Caki2 (cell line): ENCODE results near the gene CHCHD10. TPM values are rescaled to one million over a fixed set of nuclear protein-coding genes. Genes with fewer than 3 reads are reported as not detected.

Source experiments
- DNase-seq: peaks from one replicate; pipeline ENCODE4 v3.0.0-alpha.2; 2015; ENCODE audit warnings: low read depth
- in situ Hi-C: cut with HindIII; loops from 2 replicates; pipeline ENCODE4 v1.10.0; 2016; ENCODE audit warnings: low sequenced_read_pairs, low pct_unique_long_range_greater_than_20kb, mixed read lengths
- total RNA-seq: library from RNA; depleted of rRNA; stranded (reverse); fragments of >200 nt; shearing (Covaris generic); gene quantifications from 2 replicates; pipeline ENCODE4 v1.2.3, GENCODE V29; 2014; ENCODE audit warnings: low replicate concordance; rRNA removed

The CHCHD10 gene
- total RNA-seq: 3.1 and 16.0 TPM in 2 replicates

DNA sequence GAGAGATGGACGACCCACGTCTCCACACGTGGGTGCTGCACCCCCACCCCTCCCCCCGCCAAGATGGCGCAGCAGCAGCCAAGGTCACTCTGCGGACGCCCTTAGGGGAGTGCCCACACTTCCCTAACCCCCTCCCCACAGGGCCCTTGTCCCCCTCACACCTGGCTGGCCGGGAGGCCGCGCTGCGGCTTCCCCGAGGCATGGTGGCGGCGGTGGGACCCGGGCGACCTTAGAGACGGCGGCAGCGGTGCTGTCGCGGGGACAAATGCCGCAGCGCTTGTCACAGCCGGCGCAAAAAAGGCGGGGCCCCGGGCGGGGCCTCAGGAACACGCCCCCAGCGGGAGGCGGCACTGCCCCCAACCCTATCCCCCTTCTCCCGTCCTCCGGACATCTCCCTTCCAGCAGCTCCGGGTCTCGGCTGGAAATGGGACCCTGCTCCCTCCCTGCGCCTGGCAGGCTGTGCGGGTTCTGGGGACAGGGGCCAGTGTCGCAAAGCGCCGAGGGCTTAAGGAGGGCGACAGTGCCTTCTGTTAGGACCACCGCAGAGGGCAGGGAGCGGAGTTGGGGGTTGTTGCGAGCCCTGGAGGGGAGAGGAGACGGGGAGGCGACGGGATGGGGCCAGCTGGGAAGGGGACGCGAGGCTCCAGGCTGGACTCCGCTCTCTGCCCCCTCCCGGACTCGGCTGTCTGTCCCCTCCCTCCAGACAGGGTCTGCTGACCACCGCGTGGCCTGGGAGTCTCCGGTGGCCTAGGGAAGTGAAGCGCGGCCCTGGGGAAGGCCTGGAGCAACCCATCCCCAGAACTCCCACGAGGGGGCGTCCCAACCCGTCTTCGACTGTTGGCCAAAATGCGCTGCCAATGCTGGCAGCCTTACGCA is at the start of gene CHCHD10:
TSS of gene CHCHD10 (minus strand) at position 300 of the 876 bp plus-strand sequence. CDS start at position 202, 98 bp downstream.
- in situ Hi-C loops: no loop called here
- peak; percentile 67 for DNase-seq

DNA sequence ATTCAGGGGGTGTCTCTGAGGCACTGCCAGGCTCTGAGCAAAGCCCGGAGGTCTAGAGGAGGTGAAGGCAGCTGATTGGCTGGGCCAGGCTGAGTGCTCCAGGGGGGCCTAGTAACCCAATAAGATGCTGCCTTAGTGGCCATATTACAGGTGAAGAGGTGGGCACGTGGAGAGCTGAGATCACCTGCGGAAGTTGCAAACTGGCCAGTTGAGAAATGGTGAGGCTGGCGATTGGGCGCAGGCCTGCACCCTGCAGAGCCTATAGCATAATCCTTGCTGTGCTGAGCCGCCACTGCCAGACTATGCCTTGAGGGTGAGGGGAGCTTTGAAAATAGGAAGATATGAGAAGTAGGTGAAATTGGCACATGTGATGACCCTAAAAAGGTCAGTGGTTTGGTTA is 49.4 kb upstream of the CHCHD10 start:
- no peak for DNase-seq
- in situ Hi-C loops: no loop called here

DNA sequence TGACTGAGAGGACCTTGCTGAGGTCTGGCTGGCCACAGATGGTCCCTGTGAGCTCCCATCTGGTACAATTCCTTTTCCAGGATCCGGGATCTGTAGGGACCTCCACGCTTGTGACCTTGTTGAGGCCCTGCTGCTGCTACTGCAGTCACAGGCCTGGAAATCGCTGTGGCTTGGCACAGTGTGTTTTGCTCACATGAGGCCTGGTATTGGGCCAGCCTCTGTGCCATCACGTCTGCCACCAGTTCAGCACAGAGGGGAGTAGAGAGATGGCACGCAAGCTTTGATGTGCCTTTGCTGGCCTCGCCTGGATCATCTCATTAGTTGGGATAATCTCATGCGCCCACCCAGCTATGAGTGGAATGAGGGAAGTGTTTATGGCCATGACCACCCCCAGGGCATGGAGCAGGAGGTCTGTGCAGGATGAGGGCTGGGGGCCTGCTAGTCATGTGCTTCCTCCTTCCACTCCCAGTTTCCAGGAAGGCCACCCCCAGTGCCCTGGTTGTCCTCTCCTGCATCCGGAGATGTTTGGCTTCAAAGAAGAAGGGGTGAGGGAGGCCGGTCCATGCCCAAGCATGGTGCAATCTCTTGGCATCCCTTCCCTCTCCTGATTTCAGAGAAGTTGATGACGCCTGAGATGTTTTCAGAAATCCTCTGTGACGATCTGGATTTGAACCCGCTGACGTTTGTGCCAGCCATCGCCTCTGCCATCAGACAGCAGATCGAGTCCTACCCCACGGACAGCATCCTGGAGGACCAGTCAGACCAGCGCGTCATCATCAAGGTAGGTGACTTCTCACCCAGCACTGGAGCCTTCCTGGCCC is 48.6 kb upstream of the CHCHD10 start:
- no peak for DNase-seq
- in situ Hi-C loops: no loop called here

DNA sequence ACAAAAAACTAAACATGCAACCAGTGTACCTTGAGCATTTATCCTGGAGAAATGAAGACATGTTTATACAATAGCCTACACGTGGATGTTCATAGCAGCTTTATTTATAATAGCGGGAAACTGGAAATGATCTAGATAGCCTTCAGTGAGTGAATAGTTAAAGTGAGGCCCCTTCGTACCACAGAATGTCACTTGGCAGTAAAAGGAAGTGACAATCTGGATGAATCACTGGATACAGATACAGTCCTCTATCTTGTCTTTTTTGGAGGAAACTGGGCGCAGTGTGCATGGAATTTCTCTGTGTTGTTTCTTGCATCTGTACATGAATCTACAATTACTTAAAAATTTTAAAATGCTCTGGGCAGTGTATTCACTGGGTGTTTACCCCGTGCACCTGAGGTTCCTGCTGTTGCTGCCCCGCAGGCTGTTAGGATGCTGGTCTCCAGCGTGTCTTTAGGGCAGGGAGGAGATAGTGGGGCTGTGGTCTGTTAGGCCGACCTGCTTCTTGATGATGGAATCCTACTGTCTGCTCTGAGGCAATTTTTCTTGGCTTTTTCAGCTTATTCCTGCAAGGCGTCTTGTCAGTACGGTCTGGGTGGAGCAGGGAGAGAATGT is 47.9 kb upstream of the CHCHD10 start:
- DNase-seq: no peak
- in situ Hi-C loops: no loop called here

DNA sequence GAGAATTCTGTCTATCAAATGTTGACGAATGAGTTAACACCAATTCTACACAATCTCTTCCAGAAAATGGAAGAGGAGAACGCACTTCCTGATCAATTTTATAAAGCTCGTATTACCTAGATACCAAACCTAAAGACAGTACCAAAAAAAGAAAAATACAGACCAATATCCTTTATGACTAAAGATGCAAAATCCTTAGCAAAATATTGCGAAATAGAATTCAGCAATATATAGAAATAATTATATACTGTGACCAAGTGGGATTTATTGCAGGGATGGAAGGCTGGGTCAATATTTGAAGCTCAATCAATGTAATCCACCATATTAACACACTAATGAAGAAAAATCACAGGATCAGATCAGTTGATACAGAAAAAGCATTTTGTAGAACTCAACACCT is 44.6 kb upstream of the CHCHD10 start:
- no peak for DNase-seq
- in situ Hi-C loops: no loop called here

DNA sequence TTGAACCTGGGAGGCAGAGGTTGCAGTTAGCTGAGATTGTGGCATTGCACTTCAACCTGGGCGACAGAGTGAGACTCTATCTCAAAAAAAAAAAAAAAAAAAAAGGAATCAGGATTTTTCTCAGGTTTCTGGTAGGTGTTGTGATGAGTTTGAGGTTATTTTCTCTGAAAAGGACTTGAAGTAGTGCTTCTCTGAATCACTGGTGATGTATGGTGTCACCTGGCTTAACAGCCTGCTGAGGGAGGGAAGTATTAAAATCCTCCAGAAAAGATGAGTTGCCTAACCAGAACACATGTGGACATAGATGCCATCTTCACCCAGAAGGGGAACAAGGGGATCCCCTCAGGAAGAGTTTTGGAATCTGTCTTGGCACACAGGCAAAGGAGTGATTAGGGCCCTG is 39.1 kb upstream of the CHCHD10 start:
- DNase-seq: no peak
- in situ Hi-C loops: no loop called here

DNA sequence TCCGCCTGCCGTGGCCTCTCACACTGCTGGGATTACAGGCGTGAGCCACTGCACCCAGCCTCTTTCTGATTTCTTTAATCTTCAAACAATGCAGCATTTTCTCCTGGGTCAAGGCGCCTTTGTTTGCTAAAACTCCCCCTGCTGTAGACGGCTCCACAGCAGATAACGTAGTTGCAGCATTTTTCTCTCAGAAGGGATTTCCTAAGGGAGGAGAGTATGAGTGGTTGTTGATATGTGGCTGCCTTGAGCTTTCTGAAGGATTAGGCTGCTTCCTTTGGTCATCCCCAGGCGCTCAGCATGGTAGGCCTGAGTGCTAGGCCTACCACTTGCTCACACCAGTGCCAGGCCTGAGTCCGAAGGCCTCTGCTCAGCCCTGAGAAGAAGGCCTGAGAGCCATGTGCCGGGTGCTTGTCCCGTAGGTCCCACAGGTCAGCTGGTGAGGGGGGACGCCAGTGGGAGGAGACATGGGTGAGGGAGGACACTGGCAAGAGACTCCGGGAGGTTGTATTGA is 37.1 kb upstream of the CHCHD10 start:
- in situ Hi-C loops: no loop called here
- DNase-seq: no peak

DNA sequence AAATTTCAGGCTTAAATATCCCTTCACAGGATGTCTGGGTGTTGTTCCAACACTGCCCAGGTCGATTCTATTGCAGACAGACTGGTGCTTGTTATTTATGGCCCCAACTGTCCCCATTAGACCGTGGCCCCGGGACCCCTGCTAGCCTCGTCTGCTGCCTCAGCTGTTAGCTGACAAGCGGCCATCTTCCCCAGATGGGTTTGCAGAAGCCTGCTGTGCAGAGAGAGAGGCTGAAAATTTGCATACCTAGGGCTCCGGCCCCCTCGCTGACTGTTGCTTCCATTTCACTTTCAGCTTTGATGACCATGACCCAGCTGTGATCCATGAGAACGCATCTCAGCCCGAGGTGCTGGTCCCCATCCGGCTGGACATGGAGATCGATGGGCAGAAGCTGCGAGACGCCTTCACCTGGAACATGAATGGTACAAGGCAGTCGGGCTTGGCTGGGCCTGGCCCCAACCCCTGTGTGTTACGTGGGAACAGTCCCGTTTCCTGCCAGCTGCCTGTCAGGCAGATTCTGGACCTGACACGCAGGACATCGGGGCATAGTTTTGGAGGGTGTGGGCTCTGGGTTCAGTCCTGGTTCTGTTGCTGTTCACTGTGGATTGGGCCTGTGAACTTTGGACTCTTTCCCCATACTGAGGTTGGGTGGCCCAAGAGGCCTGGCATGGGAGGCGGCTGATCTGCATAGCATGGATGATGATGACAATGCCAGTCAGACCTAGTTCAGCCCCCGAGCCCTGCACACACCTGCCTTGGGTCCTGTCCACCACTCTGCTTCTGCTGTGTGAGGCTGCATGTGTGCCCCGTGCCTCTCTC is 35.4 kb upstream of the CHCHD10 start:
- in situ Hi-C loops: no loop called here

DNA sequence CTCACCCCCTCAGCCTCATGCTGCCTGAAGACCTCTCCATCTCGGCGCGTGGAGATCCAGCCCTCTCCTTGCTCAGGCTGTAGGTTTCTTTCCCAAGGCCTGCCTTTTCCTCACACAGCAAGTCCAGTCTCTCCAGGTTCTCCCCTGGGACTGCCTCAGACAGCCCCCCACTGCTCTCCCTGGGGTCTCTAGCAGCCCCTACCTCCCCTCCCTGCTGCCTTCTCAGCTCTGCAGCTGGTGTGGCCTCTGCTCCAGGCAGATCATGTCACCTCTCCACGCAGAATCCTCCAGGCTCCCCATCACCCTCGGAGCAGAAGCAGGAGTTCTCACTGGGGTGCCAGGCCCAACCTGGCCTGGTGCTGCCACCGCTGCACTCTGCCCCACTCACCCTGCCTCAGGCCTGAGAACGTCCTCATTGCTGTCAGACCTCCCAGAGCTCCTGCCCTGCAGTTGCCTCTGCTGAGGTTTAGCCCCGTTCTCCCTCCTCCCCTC is 34.2 kb upstream of the CHCHD10 start:
- DNase-seq: no peak
- in situ Hi-C loops: no loop called here

More for the DNA sequence above, 35.4 kb upstream of the CHCHD10 start:
- no peak for DNase-seq

DNA sequence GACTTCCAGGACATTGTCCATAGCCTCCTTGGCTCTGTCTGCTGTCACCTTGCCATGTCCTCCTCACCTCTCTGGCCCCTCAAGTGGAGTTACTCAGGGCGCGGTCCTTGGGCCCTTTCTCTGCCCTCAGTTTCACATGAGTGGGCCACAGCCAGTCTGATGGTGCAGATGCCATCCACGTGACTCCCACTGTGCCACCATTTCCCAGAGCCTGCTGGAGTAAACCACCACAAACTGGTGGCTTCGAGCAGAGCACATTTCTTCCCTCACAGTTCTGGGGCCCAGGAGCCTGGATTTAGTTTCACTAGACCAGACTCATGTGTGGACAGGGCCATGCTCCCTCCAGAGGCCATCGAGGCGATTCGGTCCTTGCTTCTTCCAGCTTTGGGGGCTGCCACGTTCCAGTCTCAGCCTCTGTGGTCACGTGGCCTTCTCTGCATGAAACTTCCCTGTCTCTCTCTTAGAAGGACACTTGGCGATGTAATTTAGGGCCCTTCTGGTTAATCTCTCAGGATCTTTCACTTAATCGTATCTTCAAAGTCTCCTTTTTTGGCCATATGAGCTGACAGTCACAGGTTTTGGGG is 33.6 kb upstream of the CHCHD10 start:
- no peak for DNase-seq
- in situ Hi-C loops: no loop called here

DNA sequence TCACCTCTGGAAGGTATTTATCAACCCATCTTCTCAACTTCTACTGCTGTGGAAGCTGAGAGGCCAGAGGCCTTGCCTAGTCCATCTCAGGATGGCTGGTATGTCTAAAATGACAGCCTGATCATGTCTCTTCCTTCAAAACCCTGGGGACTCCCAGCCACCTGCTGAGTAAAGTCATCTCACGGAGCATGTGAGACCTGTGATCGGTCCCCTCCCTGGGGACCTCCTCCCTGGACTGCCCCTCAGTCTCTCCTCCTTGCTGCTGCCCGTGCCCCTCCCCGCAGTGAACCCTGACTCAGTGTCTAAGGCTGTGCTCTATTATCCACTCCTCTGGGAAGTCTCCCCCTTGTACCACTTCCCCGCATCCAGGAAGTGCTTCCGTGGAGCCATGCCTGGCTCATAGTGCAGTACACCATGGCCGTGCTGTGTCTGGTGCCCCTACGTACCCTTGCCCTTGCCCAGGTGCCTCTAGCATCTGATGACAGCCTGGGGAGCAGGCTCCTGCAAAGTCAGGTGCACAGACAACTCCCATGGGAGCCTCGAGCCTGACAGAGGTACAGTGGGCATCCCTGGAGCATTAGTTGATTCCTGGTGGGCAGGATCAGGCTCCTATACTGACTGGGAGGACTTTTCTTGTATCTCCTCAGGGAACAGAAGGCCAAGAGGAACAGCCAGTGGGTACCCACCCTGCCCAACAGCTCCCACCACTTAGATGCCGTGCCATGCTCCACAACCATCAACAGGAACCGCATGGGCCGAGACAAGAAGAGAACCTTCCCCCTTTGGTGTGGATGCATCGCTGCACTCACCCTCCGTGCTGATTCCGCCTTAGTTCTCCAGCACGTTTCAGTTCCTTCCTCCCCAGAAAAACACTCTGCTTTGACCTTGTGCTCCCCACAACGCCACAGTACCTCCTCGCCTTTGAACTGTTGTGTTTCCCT is 32.8 kb upstream of the CHCHD10 start:
- in situ Hi-C loops: no loop called here
- no peak for DNase-seq

DNA sequence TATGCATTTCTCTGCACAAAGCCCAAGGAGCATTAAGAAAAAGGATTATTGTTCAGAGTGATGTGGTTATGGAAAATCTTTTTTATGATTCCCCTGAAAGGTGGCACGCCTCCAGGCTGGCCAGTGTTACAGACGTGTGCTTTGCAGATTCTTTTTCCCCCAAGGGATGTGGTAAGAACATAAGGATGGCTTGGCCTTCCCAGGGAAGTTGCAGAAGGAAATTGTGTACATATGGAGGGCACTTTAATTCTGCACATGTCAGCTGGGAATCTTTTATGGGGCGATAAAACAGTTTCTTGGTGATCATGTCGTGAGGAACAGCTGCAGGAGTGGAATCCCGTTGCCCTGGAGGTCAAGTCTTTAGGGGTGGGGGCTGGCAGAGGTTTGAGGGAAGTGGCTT is 28.7 kb upstream of the CHCHD10 start:
- DNase-seq: no peak
- in situ Hi-C loops: no loop called here

DNA sequence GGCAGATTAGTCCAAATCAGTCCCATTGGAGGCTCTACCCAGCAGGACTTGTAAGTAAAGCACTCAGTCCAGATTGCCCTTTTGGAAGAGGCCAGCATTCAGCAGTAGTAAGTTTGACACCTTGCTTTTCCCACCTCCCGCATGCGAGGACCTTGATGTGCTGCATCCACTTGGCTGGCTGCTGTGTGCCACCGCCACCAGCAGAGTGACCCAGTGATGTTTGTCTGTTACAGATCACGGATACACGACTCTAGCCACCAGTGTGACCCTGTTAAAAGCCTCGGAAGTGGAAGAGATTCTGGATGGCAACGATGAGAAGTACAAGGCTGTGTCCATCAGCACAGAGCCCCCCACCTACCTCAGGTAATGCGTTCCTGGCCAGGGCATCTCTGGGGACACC is 25.6 kb upstream of the CHCHD10 start:
- no peak for DNase-seq
- in situ Hi-C loops: no loop called here

DNA sequence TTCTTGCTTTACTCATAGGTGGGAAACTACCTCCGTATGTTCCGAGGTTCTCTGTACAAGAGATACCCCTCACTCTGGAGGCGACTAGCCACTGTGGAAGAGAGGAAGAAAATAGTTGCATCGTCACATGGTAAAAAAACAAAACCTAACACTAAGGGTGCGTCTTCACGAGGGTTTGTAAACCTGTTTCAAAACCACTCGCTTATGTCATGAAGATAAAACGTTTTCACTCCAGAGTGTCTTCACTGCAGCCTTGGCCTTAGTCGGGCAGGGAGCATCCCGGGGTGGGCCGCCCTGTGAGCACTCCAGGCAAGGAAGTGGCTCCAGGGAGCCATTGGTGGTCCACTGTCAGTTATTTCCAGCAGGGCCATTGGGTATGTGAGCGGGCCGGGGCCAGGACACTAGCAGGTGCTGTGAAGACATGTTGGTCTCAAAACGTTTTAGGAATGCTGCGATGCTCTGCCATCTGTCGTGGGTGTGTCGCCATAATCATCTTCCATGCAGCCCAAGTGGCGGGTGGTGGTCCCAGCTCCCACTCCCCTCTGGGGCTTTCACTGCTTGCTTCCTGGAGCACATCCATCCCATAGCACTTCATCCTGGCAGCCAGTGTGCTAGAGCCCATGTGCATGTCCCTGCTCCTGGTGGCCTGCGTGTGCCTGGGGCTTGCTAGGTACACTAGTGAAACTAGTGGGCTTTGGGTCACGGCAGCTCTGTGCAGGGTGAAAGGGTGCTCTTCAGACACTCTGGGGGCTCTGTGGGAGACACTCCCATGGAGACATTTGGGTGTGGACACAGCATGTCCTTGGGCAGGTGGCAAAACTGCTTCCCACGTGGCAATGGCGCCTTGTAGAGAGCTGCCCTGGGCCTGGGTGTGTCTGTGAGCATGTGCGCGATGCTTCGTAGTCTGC is 24.2 kb upstream of the CHCHD10 start:
- in situ Hi-C loops: no loop called here
- no peak for DNase-seq
